ENCODE measurements around the gene FBXL22. TPM values are rescaled to one million over a fixed set of nuclear protein-coding genes. Genes with fewer than 3 reads are reported as not detected.
A peak's percentile ranks its signal among the peaks of the same experiment; 100 is the strongest.

The FBXL22 gene
- total and polyA plus RNA-seq, 2 donors from 2014 or later: 1.2 to 4.7 TPM

- H3K27ac ChIP-seq (ENCODE audit: low read depth in 2 of 2, low read length in 2 of 2): peak overlapping the region; percentile 86 to 92
- intact Hi-C loops (cut with DNase I): no loop called here
- TF ChIP-seq CTCF (IDR thresholded peaks at IDR 0.05; ENCODE audit: borderline replicate concordance, extremely low read depth, insufficient read depth): peak; percentile 40
- H3K36me3 ChIP-seq (ENCODE audit: control insufficient read depth in 2 of 3, insufficient read depth in 3 of 3, low read length in 3 of 3): no peaks in the 10 kb centered on the region
- no peaks in the 10 kb centered on the region for H3K27me3 ChIP-seq (ENCODE audit: control insufficient read depth, insufficient read depth, low read length)
- DNase-seq (peak; percentile 90 to 97 (median 94)), FAIRE-seq (no peak)
- no peaks in the 10 kb centered on the region for H3K9me3 ChIP-seq (ENCODE audit: control insufficient read depth in 2 of 3, insufficient read depth in 1 of 3, low read length in 3 of 3)
- H3K9ac ChIP-seq (ENCODE audit: low read length in 3 of 3): peak overlapping the region; percentile 36 to 84 (median 84)
- H3K4me3 ChIP-seq (ENCODE audit: low read length in 3 of 3): peak overlapping the region; percentile 61 to 88 (median 77)
- H3K4me1 ChIP-seq (ENCODE audit: control insufficient read depth in 2 of 3, insufficient read depth in 2 of 3, low read depth in 1 of 3, low read length in 3 of 3): peaks cover 4 to 40% (median 34%) of the 10 kb centered on the region in 3 donors
Observed at GRCh38 chr15:63600616-63601025, 3.4 kb downstream of the FBXL22 start.

DNA sequence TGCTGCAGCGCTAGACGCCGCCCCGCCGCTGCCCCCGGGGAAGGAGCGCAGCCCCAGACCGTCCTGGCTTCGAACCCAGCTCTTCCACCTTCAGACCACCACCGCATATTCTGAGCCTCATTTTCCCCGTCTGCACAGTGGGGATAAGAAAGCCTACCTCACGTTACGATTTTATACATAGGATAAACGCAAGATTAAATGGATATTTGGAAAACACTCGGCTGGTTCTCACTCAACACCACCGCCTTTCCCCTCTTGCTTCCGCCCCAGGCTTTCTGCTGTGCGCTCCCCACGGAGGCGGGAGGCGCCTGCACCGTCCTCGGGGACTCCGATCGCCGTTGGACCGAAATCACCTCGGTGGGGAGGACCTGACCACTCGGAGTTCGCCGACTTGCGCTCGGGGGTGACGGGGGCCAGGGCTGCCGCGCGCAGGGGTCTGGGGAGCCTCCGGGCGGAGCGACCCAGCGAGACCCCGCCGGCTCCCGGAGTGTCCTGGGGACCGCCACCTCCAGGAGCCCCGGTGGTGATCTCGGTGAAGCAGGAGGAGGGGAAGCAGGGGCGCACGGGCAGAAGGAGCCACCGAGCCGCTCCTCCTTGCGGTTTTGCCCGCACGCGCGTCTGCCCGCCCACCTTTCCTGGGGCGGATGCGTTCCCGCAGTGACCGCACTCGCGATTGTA lies 4.0 kb downstream of the FBXL22 start:
- no peak for FAIRE-seq
- Histone ChIP-seq H3K36me3 (ENCODE audit: control insufficient read depth in 2 of 3, insufficient read depth in 3 of 3, low read length in 3 of 3) (no peaks in the 10 kb centered on the region), H3K4me1 (ENCODE audit: control insufficient read depth in 2 of 3, insufficient read depth in 2 of 3, low read depth in 1 of 3, low read length in 3 of 3) (peaks cover 4 to 40% (median 35%) of the 10 kb centered on the region in 3 donors), H3K9me3 (ENCODE audit: control insufficient read depth in 2 of 3, insufficient read depth in 1 of 3, low read length in 3 of 3) (no peaks in the 10 kb centered on the region), H3K27me3 (ENCODE audit: control insufficient read depth, insufficient read depth, low read length) (no peaks in the 10 kb centered on the region), H3K4me3 (ENCODE audit: low read length in 3 of 3) (peak overlapping the region; percentile 77 to 94 (median 88)), H3K9ac (ENCODE audit: low read length in 3 of 3) (peak overlapping the region; percentile 84 to 94 (median 87)), H3K27ac (ENCODE audit: low read depth in 2 of 2, low read length in 2 of 2) (peak overlapping the region; percentile 86 to 88)
- intact Hi-C loops (cut with DNase I): no loop called here
- TF ChIP-seq CTCF (IDR thresholded peaks at IDR 0.05; ENCODE audit: borderline replicate concordance, extremely low read depth, insufficient read depth): no peak
- peak in 4 of 5 donors; percentile 41 to 84 (median 62) for DNase-seq

GRCh38 chr15:63601704-63602185 lies 4.6 kb downstream of the FBXL22 start:
- intact Hi-C loops (cut with DNase I): no loop called here
- Histone ChIP-seq H3K27me3 (ENCODE audit: control insufficient read depth, insufficient read depth, low read length) (no peaks in the 10 kb centered on the region), H3K36me3 (ENCODE audit: control insufficient read depth in 2 of 3, insufficient read depth in 3 of 3, low read length in 3 of 3) (no peaks in the 10 kb centered on the region), H3K27ac (ENCODE audit: low read depth in 2 of 2, low read length in 2 of 2) (peak overlapping the region; percentile 86 to 88), H3K4me1 (ENCODE audit: control insufficient read depth in 2 of 3, insufficient read depth in 2 of 3, low read depth in 1 of 3, low read length in 3 of 3) (peaks cover 4 to 39% (median 33%) of the 10 kb centered on the region in 3 donors), H3K9ac (ENCODE audit: low read length in 3 of 3) (peak overlapping the region in 2 of 3 donors; percentile 84 to 94), H3K9me3 (ENCODE audit: control insufficient read depth in 2 of 3, insufficient read depth in 1 of 3, low read length in 3 of 3) (no peaks in the 10 kb centered on the region), H3K4me3 (ENCODE audit: low read length in 3 of 3) (peak overlapping the region; percentile 77 to 94 (median 88))
- no peak for TF ChIP-seq CTCF (IDR thresholded peaks at IDR 0.05; ENCODE audit: borderline replicate concordance, extremely low read depth, insufficient read depth)
- FAIRE-seq (no peak), DNase-seq (peak in 3 of 5 donors; percentile 39 to 76 (median 53))
